CD4-positive, alpha-beta T cell treated with Interleukin-10 for 1 hour (primary cell): ENCODE results near the gene ATRNL1.

Experiments
- DNase-seq: peaks from one replicate; pipeline ENCODE4 v3.0.0-alpha.2; 2020

The ATRNL1 gene

GRCh38 chr10:115851695-115852094, 758.5 kb downstream of the ATRNL1 start:
- no peak for DNase-seq

- DNase-seq, result no peak
Measured at GRCh38 chr10:115854740-115855435, 761.7 kb downstream of the ATRNL1 start.

- DNase-seq, result no peak
Measured at GRCh38 chr10:115856580-115856979, 763.4 kb downstream of the ATRNL1 start.

- DNase-seq, result no peak
Measured at GRCh38 chr10:115857856-115858255, 764.7 kb downstream of the ATRNL1 start.

- no peak for DNase-seq
Measured at GRCh38 chr10:115860182-115861107, 767.3 kb downstream of the ATRNL1 start.

GRCh38 chr10:115861455-115861854, 768.3 kb downstream of the ATRNL1 start:
- DNase-seq, result no peak

- DNase-seq, result no peak
Measured at GRCh38 chr10:115861864-115862263, 768.7 kb downstream of the ATRNL1 start.

- DNase-seq, result no peak
Measured at GRCh38 chr10:115866174-115866573, 773.0 kb downstream of the ATRNL1 start.

GRCh38 chr10:115866691-115867090, 773.5 kb downstream of the ATRNL1 start:
- DNase-seq, result no peak

GRCh38 chr10:115867305-115867704, 774.1 kb downstream of the ATRNL1 start:
- no peak for DNase-seq

- no peak for DNase-seq
Measured at GRCh38 chr10:115871855-115872254, 778.7 kb downstream of the ATRNL1 start.

- DNase-seq, result no peak
Measured at GRCh38 chr10:115875172-115875571, 782.0 kb downstream of the ATRNL1 start.

- no peak for DNase-seq
Measured at GRCh38 chr10:115879372-115880089, 786.4 kb downstream of the ATRNL1 start.

GRCh38 chr10:115882021-115882420, 788.9 kb downstream of the ATRNL1 start:
- no peak for DNase-seq

- DNase-seq, result no peak
Measured at GRCh38 chr10:115883372-115883771, 790.2 kb downstream of the ATRNL1 start.

GRCh38 chr10:115884331-115884730, 791.2 kb downstream of the ATRNL1 start:
- no peak for DNase-seq

- no peak for DNase-seq
Measured at GRCh38 chr10:115895166-115895565, 802.0 kb downstream of the ATRNL1 start.

GRCh38 chr10:115898242-115898641, 805.1 kb downstream of the ATRNL1 start:
- no peak for DNase-seq

GRCh38 chr10:115902596-115902995, 809.4 kb downstream of the ATRNL1 start:
- no peak for DNase-seq

- DNase-seq, result no peak
Measured at GRCh38 chr10:115903207-115903606, 810.0 kb downstream of the ATRNL1 start.

- no peak for DNase-seq
Measured at GRCh38 chr10:115903845-115904244, 810.7 kb downstream of the ATRNL1 start.

GRCh38 chr10:115909037-115909436, 815.9 kb downstream of the ATRNL1 start:
- no peak for DNase-seq

- no peak for DNase-seq
Measured at GRCh38 chr10:115909962-115910731, 817.0 kb downstream of the ATRNL1 start.
